WTC11 (cell line): ENCODE measurements around the gene CD6. TPM values are rescaled to one million over a fixed set of nuclear protein-coding genes. Genes with fewer than 3 reads are reported as not detected.

Experiments
- ATAC-seq: fragments of 200-7000 bp; cut with Tn5 transposase; 2 replicates; pipeline ENCODE4 v1.10.0; 2021; ENCODE audit warnings: mild to moderate bottlenecking, moderate library complexity
- CTCF ChIA-PET: fragments of 300-600 bp; sonication (Branson Sonifier 250); formaldehyde crosslinking; loops from one replicate; lab custom pipeline; 2021; ENCODE audit warnings: antibody characterized with exemption; lab: Charles Lee
- POLR2A ChIA-PET: fragments of 350-600 bp; sonication (Branson Sonifier 250); formaldehyde crosslinking; loops from one replicate; lab custom pipeline; 2021; ENCODE audit warnings: antibody characterized with exemption; lab: Charles Lee
- DNase-seq: peaks from one replicate; pipeline ENCODE4 v3.0.0; 2021; ENCODE audit warnings: low spot score
- H3K27ac Mint-ChIP-seq: 2 replicates; pipeline ENCODE4 v1.8.0; 2021; ENCODE audit warnings: mixed read lengths
- H3K27me3 Mint-ChIP-seq: 2 replicates; pipeline ENCODE4 v1.8.0; 2021; ENCODE audit warnings: low read depth, mild to moderate bottlenecking, moderate library complexity, mixed read lengths
- H3K36me3 Mint-ChIP-seq: 2 replicates; pipeline ENCODE4 v1.8.0; 2021; ENCODE audit warnings: mixed read lengths
- H3K4me1 Mint-ChIP-seq: 2 replicates; pipeline ENCODE4 v1.8.0; 2022; ENCODE audit warnings: mixed read lengths
- H3K4me3 Mint-ChIP-seq: 2 replicates; pipeline ENCODE4 v1.8.0; 2021; ENCODE audit warnings: mild to moderate bottlenecking, moderate library complexity, mixed read lengths
- H3K9me3 Mint-ChIP-seq: 2 replicates; pipeline ENCODE4 v1.8.0; 2021; ENCODE audit warnings: mixed read lengths
- ELF4 ChIP-seq: sonication (generic); formaldehyde crosslinking; IDR thresholded peaks from 2 replicates; pipeline ENCODE4 v1.8.1; 2022; ENCODE audit warnings: low read depth, mild to moderate bottlenecking, moderate library complexity, missing genetic modification reagents
- ETV6 ChIP-seq: sonication (generic); formaldehyde crosslinking; IDR thresholded peaks from 2 replicates; pipeline ENCODE4 v1.8.1; 2022; ENCODE audit warnings: mild to moderate bottlenecking, missing genetic modification reagents
- FOXK1 ChIP-seq: sonication (generic); formaldehyde crosslinking; IDR thresholded peaks from 2 replicates; pipeline ENCODE4 v1.8.0; 2022; ENCODE audit warnings: mild to moderate bottlenecking, moderate library complexity, missing genetic modification reagents
- IRF2 ChIP-seq: sonication (generic); formaldehyde crosslinking; IDR thresholded peaks from 2 replicates; pipeline ENCODE4 v1.8.0; 2022; ENCODE audit warnings: low read depth, missing genetic modification reagents, borderline replicate concordance
- JUN ChIP-seq: sonication (generic); formaldehyde crosslinking; IDR thresholded peaks from 2 replicates; pipeline ENCODE4 v1.8.0; 2023; ENCODE audit warnings: mild to moderate bottlenecking, missing genetic modification reagents
- MXD4 ChIP-seq: fragments of 250-450 bp; sonication (Bioruptor Pico); IDR thresholded peaks from 2 replicates; pipeline ENCODE4 v1.8.0; 2021; ENCODE audit warnings: mild to moderate bottlenecking, moderate library complexity, borderline replicate concordance
- NFE2L1 ChIP-seq: sonication (generic); formaldehyde crosslinking; IDR thresholded peaks from 2 replicates; pipeline ENCODE4 v1.8.1; 2023; ENCODE audit warnings: missing genetic modification reagents
- NR2C2 ChIP-seq: sonication (generic); formaldehyde crosslinking; IDR thresholded peaks from 2 replicates; pipeline ENCODE4 v1.8.0; 2022; ENCODE audit warnings: mild to moderate bottlenecking, missing genetic modification reagents
- OVOL2 ChIP-seq: fragments of 250-450 bp; sonication (Bioruptor Pico); IDR thresholded peaks from 2 replicates; pipeline ENCODE4 v1.9.0; 2021; ENCODE audit warnings: mild to moderate bottlenecking, borderline replicate concordance
- SMAD3 ChIP-seq: sonication (generic); formaldehyde crosslinking; IDR thresholded peaks from 2 replicates; pipeline ENCODE4 v1.8.0; 2022; ENCODE audit warnings: missing genetic modification reagents, mild to moderate bottlenecking, borderline replicate concordance
- SMAD4 ChIP-seq: sonication (generic); formaldehyde crosslinking; IDR thresholded peaks from 2 replicates; pipeline ENCODE4 v1.8.0; 2022; ENCODE audit warnings: mild to moderate bottlenecking, missing genetic modification reagents
- SOX15 ChIP-seq: fragments of 250-450 bp; sonication (Bioruptor Pico); IDR thresholded peaks from 2 replicates; pipeline ENCODE4 v1.9.0; 2021; ENCODE audit warnings: mild to moderate bottlenecking
- TEAD1 ChIP-seq: sonication (generic); formaldehyde crosslinking; IDR thresholded peaks from 2 replicates; pipeline ENCODE4 v1.8.0; 2022; ENCODE audit warnings: mild to moderate bottlenecking, missing genetic modification reagents
- TEAD4 ChIP-seq: sonication (generic); formaldehyde crosslinking; IDR thresholded peaks from 2 replicates; pipeline ENCODE4 v1.8.0; 2022; ENCODE audit warnings: mild to moderate bottlenecking, missing genetic modification reagents
- ZBTB21 ChIP-seq: sonication (generic); formaldehyde crosslinking; IDR thresholded peaks from 2 replicates; pipeline ENCODE4 v1.8.1; 2023; ENCODE audit warnings: mild to moderate bottlenecking, missing genetic modification reagents, borderline replicate concordance
- ZNF263 ChIP-seq: sonication (generic); formaldehyde crosslinking; IDR thresholded peaks from 2 replicates; pipeline ENCODE4 v1.8.1; 2022; ENCODE audit warnings: low read depth, mild to moderate bottlenecking, moderate library complexity, missing genetic modification reagents
- total RNA-seq: library from RNA; stranded (reverse); gene quantifications from 3 replicates; pipeline ENCODE4 v1.2.3, GENCODE V29; 2021
- TF ChIP-seq, protein P1 (sequence below): fragments of 250-450 bp; sonication (Bioruptor Pico); IDR thresholded peaks from 2 replicates; pipeline ENCODE4 v1.9.0; 2021; ENCODE audit warnings: mild to moderate bottlenecking
- TF ChIP-seq, protein P2 (sequence below): sonication (generic); formaldehyde crosslinking; IDR thresholded peaks from 2 replicates; pipeline ENCODE4 v1.8.1; 2022; ENCODE audit warnings: low read depth, mild to moderate bottlenecking, moderate library complexity, missing genetic modification reagents, borderline replicate concordance
- TF ChIP-seq, protein P3 (sequence below): fragments of 250-450 bp; sonication (Bioruptor Pico); IDR thresholded peaks from 2 replicates; pipeline ENCODE4 v1.9.0; 2021; ENCODE audit warnings: moderate library complexity, mild to moderate bottlenecking, inconsistent platforms, borderline replicate concordance
- TF ChIP-seq, protein P4 (sequence below): sonication (generic); formaldehyde crosslinking; conservative IDR thresholded peaks from 2 replicates; pipeline ENCODE4 v1.8.1; 2022; ENCODE audit warnings: mild to moderate bottlenecking, missing genetic modification reagents
- TF ChIP-seq, protein P5 (sequence below): sonication (generic); formaldehyde crosslinking; IDR thresholded peaks from 2 replicates; pipeline ENCODE4 v1.8.1; 2023; ENCODE audit warnings: mild to moderate bottlenecking, missing genetic modification reagents
- TF ChIP-seq, protein P6 (sequence below): sonication (generic); formaldehyde crosslinking; IDR thresholded peaks from 2 replicates; pipeline ENCODE4 v1.8.1; 2023; ENCODE audit warnings: mild to moderate bottlenecking, missing genetic modification reagents
- TF ChIP-seq, protein P7 (sequence below): sonication (generic); formaldehyde crosslinking; IDR thresholded peaks from 2 replicates; pipeline ENCODE4 v1.8.0; 2022; ENCODE audit warnings: mild to moderate bottlenecking, missing genetic modification reagents
- TF ChIP-seq, protein P8 (sequence below): fragments of 250-450 bp; sonication (Bioruptor Pico); IDR thresholded peaks from 2 replicates; pipeline ENCODE4 v1.8.0; 2021; ENCODE audit warnings: mild to moderate bottlenecking
- TF ChIP-seq, protein P9 (sequence below): sonication (generic); formaldehyde crosslinking; IDR thresholded peaks from 2 replicates; pipeline ENCODE4 v1.8.1; 2022; ENCODE audit warnings: mild to moderate bottlenecking, missing genetic modification reagents, moderate library complexity, borderline replicate concordance

CD6 gene
- total RNA-seq, 1 experiment from 2014 or later: 1.0 TPM

DNA sequence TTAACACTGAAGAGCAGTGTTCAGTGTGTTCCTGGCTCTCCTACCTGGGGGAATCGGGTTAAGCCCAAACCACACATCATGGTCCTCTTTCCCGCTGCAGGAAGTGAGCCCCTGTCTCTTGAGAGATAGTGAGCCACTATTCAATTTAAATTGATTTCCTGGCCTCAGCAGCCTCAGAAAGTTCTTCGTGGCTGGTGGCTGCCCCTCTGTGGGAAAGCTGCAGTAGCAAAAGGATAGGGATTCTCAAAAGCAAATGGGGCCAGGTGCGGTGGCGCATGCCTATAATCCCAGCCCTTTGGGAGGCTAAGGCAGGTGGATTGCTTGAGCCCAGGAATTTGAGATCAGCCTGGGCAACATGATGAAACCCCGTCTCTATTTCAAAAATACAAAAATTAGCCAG, 81.7 kb downstream of the CD6 start:
- Mint-ChIP-seq H3K27me3 (peaks cover 5% of the 10 kb centered on the region; the same call in 1 of the 2 replicates), H3K4me3 (no peak overlapping the region), H3K27ac (no peak overlapping the region), H3K4me1 (no peaks in the 10 kb centered on the region), H3K9me3 (no peaks in the 10 kb centered on the region), H3K36me3 (no peaks in the 10 kb centered on the region)
- no peak for ATAC-seq
- ChIA-PET CTCF (interaction anchor here (1.0 kb wide), 1 partner anchor 67 kb away, joined by 3 read pairs; no protein-coding TSS in a partner anchor), POLR2A (no interaction called here)
- TF ChIP-seq FOXK1 (no peak), SMAD4 (CRISPR knock-in tag) (no peak), ZBTB21 (CRISPR knock-in tag) (no peak), JUN (CRISPR knock-in tag) (no peak), MXD4 (no peak), NR2C2 (CRISPR knock-in tag) (no peak), OVOL2 (CRISPR knock-in tag) (no peak), TEAD4 (CRISPR knock-in tag) (no peak), SOX15 (no peak)
- TF ChIP-seq, protein P1, sequence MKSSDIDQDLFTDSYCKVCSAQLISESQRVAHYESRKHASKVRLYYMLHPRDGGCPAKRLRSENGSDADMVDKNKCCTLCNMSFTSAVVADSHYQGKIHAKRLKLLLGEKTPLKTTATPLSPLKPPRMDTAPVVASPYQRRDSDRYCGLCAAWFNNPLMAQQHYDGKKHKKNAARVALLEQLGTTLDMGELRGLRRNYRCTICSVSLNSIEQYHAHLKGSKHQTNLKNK (CRISPR knock-in tag): no peak
- TF ChIP-seq, protein P2, sequence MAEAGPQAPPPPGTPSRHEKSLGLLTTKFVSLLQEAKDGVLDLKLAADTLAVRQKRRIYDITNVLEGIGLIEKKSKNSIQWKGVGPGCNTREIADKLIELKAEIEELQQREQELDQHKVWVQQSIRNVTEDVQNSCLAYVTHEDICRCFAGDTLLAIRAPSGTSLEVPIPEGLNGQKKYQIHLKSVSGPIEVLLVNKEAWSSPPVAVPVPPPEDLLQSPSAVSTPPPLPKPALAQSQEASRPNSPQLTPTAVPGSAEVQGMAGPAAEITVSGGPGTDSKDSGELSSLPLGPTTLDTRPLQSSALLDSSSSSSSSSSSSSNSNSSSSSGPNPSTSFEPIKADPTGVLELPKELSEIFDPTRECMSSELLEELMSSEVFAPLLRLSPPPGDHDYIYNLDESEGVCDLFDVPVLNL (CRISPR knock-in tag): no peak
- TF ChIP-seq, protein P3, sequence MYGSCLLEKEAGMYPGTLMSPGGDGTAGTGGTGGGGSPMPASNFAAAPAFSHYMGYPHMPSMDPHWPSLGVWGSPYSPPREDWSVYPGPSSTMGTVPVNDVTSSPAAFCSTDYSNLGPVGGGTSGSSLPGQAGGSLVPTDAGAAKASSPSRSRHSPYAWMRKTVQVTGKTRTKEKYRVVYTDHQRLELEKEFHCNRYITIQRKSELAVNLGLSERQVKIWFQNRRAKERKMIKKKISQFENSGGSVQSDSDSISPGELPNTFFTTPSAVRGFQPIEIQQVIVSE: no peak
- TF ChIP-seq, protein P4, sequence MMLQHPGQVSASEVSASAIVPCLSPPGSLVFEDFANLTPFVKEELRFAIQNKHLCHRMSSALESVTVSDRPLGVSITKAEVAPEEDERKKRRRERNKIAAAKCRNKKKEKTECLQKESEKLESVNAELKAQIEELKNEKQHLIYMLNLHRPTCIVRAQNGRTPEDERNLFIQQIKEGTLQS (CRISPR knock-in tag): no peak
- TF ChIP-seq, protein P5, sequence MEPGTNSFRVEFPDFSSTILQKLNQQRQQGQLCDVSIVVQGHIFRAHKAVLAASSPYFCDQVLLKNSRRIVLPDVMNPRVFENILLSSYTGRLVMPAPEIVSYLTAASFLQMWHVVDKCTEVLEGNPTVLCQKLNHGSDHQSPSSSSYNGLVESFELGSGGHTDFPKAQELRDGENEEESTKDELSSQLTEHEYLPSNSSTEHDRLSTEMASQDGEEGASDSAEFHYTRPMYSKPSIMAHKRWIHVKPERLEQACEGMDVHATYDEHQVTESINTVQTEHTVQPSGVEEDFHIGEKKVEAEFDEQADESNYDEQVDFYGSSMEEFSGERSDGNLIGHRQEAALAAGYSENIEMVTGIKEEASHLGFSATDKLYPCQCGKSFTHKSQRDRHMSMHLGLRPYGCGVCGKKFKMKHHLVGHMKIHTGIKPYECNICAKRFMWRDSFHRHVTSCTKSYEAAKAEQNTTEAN: no peak
- no peak for DNase-seq

DNA sequence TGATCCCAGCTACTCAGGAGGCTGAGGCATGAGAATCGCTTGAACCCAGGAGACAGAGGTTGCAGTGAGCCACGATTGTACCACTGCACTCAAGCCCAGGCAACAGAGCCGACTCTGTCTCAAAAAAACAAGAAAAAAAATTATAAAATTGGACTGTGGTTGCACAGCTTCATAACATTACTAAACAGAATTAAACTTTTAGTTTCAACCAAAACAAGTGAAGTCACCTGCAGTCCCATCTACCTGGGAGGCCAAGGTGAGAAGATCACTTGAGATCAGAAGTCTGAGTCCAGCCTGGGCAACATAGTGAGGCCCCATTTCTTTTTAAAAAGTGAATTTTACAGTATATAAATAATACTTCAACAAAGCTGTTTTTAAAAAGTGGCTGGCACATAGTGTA, 83.0 kb downstream of the CD6 start:
- no peaks in the 10 kb centered on the region for H3K4me1 Mint-ChIP-seq
- ChIA-PET POLR2A (no interaction called here), CTCF (no interaction called here)
- H3K36me3 Mint-ChIP-seq: no peaks in the 10 kb centered on the region
- H3K27me3 Mint-ChIP-seq: 0 out of 2 replicates have a peak, but pooled peaks cover 2% of the 10 kb centered on the region
- TF ChIP-seq, protein P5: no peak
- TF ChIP-seq, protein P6, sequence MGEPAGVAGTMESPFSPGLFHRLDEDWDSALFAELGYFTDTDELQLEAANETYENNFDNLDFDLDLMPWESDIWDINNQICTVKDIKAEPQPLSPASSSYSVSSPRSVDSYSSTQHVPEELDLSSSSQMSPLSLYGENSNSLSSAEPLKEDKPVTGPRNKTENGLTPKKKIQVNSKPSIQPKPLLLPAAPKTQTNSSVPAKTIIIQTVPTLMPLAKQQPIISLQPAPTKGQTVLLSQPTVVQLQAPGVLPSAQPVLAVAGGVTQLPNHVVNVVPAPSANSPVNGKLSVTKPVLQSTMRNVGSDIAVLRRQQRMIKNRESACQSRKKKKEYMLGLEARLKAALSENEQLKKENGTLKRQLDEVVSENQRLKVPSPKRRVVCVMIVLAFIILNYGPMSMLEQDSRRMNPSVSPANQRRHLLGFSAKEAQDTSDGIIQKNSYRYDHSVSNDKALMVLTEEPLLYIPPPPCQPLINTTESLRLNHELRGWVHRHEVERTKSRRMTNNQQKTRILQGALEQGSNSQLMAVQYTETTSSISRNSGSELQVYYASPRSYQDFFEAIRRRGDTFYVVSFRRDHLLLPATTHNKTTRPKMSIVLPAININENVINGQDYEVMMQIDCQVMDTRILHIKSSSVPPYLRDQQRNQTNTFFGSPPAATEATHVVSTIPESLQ (CRISPR knock-in tag): no peak
- no peak for TF ChIP-seq NFE2L1
- no peak for TF ChIP-seq ZNF263 (CRISPR knock-in tag)
- TF ChIP-seq ELF4 (CRISPR knock-in tag): no peak
- no peak for TF ChIP-seq MXD4
- TF ChIP-seq, protein P7, sequence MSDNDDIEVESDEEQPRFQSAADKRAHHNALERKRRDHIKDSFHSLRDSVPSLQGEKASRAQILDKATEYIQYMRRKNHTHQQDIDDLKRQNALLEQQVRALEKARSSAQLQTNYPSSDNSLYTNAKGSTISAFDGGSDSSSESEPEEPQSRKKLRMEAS: no peak
- no peak for TF ChIP-seq FOXK1
- no peak for TF ChIP-seq ETV6 (CRISPR knock-in tag)
- TF ChIP-seq IRF2 (CRISPR knock-in tag): no peak
- TF ChIP-seq, protein P8, sequence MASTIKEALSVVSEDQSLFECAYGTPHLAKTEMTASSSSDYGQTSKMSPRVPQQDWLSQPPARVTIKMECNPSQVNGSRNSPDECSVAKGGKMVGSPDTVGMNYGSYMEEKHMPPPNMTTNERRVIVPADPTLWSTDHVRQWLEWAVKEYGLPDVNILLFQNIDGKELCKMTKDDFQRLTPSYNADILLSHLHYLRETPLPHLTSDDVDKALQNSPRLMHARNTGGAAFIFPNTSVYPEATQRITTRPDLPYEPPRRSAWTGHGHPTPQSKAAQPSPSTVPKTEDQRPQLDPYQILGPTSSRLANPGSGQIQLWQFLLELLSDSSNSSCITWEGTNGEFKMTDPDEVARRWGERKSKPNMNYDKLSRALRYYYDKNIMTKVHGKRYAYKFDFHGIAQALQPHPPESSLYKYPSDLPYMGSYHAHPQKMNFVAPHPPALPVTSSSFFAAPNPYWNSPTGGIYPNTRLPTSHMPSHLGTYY (CRISPR knock-in tag): no peak
- TF ChIP-seq TEAD1: no peak
- TF ChIP-seq, protein P9, sequence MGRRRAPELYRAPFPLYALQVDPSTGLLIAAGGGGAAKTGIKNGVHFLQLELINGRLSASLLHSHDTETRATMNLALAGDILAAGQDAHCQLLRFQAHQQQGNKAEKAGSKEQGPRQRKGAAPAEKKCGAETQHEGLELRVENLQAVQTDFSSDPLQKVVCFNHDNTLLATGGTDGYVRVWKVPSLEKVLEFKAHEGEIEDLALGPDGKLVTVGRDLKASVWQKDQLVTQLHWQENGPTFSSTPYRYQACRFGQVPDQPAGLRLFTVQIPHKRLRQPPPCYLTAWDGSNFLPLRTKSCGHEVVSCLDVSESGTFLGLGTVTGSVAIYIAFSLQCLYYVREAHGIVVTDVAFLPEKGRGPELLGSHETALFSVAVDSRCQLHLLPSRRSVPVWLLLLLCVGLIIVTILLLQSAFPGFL: no peak
- no peak for TF ChIP-seq SMAD3 (CRISPR knock-in tag)
- no peaks in the 10 kb centered on the region for H3K9me3 Mint-ChIP-seq
- DNase-seq (no peak), ATAC-seq (no peak)
- no peak overlapping the region for H3K27ac Mint-ChIP-seq
- H3K4me3 Mint-ChIP-seq: no peak overlapping the region
